Hematopoietic multipotent progenitor cell (in vitro differentiated cells): ENCODE data around the gene POU6F2. TPM values are rescaled to one million over a fixed set of nuclear protein-coding genes. Genes with fewer than 3 reads are reported as not detected.

Experiments used
- DNase-seq, 3 donors: peaks; one replicate each; pipeline ENCODE4 v3.0.0-alpha.2; 2011 to 2015; ENCODE audit warnings: low read depth in 2 of 3, low spot score in 2 of 3
- small RNA-seq: library from RNA; depleted of rRNA; stranded (forward); fragments of <200 nt; gene quantifications from one replicate; pipeline ENCODE3, GENCODE V24; 2012
- total RNA-seq: library from RNA; depleted of rRNA; stranded (reverse); fragments of >200 nt; gene quantifications from one replicate; pipeline ENCODE4 v1.2.3, GENCODE V29; 2012

Gene POU6F2
- total RNA-seq, 1 donor, result not detected

DNA sequence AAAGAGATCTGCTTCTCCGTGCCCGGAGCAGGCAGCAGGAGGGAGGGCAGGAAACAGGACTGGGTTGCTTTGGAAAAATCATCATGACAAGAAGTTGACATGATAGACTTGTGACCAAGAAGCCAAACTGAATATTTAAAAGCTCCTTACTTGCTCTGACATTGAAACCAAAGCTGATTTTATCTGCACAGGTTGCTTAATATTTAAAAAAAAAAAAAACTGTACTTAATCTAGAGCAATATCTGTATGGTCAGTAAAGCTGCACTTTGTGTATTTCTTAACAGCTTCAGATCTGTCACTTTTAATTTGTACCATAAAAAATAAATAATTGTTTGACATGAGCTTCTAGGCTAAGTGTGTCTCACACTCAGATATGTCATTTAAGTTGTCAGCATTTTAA is 490.6 kb downstream of the POU6F2 start:
- DNase-seq, result no peak

DNA sequence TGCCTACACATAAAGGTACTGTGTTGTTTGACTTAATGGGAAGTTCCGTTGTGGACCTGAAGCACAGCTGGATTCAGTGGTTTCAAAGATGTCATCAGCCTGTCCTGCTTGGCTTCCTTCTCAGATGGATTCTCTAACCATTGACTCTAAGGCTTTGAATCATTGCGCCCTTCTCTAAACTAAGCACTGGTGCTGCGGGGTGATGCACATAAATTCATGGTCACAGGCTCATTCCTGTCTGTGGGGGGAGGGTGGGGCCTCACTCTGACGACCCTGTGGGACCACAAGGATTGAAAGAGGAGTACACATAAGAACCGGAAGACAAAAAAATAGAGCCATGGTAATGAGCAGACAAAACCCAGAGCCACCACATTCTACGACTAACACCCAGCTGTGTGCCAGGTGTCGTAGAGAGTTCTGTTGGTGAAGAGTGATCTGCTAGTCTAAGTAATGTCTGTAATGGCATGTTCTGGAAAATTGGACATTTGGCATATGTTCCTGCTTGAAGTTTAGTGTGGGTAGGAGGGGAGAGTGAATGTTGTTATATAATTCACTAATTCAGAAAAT is 491.2 kb downstream of the POU6F2 start:
- no peak for DNase-seq

DNA sequence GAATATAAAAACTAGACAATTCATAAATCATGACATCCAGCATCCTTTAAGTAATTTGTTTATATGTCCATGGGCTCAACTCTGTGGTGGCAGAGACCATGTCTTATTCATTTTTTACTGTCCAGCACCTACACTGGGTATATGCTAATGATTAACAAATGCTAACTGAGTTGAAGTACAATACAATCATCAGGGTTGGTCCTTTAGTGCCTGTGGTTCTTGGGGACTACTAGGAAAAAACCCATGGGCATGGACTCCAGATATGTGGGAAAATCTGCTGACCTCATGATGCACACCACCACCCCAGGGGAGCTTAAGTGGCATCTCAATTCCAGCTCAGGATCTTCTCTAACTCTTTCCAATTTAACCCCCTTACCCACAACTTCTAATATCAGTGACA is 503.2 kb downstream of the POU6F2 start:
- no peak for DNase-seq

DNA sequence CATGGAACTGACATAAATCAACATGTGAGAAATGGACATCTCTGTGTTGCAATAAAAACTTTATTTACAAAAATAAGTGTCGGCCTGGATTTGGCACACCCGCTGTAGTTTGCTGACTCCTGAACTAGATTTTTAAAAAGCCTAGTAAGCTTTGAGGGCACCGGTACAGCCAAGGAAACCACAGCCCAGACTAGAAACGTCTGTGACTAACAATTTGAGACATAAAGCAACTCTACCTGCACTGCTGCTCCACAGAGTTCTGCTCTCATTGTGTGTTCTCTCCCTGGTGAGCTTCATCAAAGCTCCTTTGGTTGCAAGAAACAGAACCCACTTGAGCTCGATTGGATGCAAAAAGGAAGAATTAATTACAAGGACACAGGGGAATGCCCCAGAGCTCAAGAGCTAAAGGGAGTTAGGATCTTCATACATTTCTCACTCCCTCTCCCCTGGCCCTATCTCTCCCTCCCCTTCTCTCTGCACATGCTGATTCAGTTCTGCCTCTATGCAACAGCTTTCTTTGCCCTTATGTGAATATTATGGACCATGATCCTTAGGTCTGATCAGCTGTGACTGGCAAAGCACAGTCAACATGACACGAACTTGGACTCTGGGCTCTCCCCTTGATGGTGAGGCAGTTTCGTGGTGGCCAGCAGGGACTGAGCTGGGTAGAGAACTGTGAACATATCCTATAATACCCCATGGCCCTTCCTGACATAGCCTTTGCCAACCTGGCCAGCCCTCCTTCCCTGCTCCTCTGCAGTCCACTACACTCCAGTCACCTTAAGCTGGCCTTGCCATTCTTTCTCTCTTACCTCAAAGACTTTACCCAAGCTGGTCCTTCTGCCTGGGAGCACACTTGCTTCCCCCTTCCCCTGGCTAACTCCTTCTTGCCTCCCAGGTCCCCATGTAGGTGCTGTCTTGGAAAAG is 511.0 kb downstream of the POU6F2 start:
- DNase-seq, result peak in 2 of 3 donors; percentile 18 to 35

DNA sequence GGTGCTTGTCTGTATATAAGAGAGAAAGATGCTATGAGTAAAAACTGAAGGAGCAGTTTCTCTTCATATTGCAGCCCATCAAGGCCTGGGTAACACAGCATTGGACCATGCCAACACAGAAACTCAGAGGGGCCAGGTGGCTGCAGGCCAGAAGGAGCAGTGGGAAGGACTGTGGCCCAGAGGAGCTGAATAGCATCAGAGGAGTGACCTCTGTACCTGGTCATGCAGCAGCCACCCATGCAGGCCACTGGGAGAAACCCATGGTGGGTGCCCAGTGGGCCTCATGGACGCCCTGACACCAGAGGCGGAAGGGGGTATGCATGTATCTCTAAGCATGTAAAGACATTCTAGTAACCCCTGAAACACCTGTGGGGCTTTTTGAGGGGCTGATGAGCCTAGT is 512.6 kb downstream of the POU6F2 start:
- DNase-seq, result no peak

DNA sequence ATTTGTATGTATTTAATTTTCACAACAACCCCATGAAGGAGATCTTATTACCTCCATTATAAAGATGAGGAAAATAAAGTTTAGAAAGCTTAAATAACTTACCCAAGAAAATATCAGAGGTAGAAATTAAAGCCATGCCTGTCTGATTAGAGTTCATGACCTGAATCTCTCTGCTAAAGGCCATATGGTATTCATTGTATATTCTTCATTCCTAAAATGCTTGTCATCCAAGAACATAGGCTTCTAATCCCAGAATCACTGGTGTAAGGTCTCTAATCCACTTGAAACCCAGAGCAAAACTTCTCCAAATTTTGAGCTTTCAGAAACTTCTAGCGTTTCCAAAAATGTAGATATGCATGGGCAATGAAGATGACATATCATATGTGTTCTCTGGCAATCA is 516.2 kb downstream of the POU6F2 start:
- no peak for DNase-seq

DNA sequence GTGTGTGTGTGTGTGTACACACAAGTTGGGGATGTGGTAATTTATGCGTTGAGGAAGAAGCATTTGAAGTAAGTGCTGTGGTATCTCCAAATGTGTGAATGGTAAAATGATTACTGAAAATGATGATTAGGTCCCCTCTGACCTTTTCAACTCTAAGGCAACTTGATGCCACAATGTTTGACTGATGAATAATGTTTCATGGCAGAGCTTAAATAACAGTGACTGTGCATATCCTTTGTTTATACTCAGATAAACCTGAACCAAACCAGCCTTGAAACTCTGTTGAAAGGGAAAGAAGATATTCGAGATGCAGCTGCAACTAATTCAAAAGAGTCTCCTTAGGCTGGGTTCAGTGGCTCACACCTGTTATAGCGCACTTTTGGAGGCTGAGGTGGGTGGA is 523.6 kb downstream of the POU6F2 start:
- DNase-seq, result peak in 1 of 3 donors; percentile 19

DNA sequence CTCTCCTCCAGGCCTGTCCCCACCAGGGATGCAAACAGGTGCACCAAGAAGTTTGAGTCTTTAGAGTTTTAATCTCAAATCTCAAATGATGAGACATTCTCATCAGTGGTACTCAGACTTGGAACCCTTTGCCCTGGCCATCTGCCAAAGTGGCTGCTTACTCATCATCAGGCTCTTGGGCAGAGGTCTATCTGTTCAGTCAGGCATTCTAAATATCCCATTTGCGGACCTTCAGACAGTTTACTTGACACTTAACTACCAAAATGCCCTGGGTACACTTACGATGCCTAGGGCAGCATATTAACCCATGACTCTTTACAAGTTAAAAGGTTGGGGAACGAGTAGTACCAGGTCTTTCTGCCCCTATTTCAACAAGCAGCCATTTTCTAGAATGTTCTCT is 527.3 kb downstream of the POU6F2 start:
- DNase-seq, result peak in 2 of 3 donors; percentile 29 to 31

DNA sequence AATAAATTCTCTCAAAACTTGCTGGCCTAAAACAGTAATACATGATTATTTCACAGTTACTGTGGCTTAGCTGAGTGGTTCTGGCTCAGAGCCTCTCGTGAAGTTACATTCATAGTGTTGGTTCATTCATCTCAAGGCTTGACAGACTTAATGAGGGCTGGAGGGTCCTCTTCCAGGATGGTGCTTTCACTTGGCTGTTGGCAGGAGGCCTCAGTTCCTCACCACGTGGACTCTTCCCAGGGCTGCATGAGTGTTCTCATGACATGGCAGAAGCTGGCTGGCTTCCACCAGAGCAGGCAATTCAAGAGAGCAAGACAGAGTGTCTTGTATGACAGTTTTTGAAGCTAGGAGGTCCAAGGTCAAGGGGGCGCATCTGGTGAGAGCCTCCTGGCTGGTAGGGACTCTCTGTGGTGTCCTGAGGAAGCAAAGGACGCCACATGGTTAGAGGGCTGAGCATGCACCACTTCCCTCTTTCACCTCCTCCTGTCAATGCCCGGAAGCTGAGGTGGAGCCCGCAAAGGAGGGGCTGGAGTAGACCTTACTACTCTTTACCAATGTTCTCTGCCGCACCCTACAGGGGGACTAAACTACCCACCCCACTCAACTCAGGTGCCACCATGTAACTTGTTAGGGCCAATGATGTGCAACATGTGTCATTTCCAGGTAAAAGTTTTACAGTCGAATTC is 530.3 kb downstream of the POU6F2 start:
- DNase-seq, result peak in 2 of 3 donors; percentile 80 to 93

DNA sequence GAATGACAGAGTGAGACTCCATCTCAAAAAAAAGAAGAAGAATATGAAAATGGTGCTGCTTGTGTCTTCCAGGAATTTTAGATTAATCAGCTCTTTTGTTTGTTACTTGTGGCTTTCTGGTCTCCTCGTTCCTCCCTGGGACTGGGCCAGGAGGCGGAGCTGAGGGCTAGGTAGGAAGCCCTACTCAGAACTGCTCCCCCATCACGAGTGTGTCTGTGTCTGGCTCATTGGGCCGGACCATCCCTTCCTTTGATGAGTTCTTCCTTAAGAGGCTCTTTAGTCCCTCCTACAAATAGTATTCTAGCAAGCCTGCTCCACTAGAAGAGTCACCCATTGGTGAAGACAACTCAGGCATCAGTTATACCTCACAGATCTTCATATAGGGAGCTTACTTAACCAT is 531.7 kb downstream of the POU6F2 start:
- peak in 2 of 3 donors; percentile 53 to 55 for DNase-seq

DNA sequence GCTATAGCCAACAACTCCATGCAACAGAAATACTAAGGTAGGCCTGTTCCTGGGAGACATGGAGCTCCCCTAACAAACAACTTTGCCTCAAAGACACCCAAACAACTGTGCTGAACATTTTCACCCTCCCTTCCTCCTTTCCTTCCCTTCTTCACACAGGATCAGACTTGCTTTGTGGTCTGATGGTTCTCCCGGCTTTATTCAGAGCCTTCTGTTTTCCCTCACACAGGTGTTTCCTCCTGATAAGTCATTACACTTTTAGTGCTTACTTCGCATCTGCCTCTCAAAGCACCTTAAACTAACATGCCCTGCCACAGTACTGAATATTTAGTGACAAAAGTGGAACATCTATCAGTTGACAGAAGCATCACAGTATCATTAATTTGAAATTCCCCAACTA is 532.2 kb downstream of the POU6F2 start:
- DNase-seq, result peak in 2 of 3 donors; percentile 86 to 92

DNA sequence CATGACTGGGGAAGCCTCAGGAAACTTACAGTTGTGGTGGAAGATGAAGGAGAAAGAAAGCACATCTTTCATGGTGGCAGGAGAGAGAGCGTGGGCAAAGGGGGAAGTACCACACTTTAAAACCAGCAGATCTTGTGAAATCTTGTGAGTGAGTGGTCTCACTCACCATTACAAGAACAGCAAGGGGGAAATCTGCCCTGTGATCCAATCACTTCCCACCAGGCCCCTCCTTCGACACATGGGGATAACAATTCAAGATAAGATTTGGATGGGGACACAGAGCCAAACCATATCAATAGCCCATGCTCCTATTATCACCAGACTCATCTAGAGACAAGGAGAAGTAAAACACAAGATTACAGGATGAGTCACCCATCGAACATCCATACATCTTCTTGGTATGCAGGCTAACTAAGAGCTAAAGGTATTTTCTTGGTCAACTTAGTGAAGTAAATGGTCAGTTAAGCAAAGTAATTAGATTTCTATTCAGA is 533.2 kb downstream of the POU6F2 start:
- peak in 2 of 3 donors; percentile 35 to 48 for DNase-seq

DNA sequence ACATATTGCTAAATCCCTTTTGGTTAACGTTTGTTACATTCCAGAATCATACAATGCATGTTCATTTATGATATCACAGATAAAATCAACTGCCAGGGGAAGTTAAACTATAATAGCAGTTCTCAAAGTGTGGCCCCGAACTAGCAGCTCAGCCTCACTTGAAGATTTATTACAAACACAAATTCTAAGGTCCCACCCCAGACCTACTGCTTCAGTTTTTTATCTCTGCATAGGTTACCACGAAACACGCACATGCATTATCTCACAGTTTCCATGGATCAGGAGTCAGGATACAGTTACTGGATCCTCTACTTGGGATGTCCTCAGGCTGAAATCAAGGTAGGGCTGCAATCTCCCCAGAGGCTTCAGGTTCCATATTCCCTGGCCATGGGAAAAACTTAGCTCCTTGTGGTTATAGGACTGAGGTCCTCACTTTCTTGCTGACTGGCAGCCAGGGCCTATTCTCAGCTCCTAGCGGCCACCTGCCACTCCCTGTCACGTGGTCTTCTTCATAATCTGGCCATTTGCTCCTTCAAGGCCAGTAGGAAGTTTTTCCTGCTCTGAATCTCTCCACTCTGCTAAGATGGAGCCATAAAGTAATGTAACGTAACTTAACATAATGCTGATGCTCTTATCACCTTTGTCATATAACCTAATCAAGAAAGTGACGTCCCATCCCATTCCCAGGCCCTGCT is 538.0 kb downstream of the POU6F2 start:
- DNase-seq, result peak in 1 of 3 donors; percentile 51

DNA sequence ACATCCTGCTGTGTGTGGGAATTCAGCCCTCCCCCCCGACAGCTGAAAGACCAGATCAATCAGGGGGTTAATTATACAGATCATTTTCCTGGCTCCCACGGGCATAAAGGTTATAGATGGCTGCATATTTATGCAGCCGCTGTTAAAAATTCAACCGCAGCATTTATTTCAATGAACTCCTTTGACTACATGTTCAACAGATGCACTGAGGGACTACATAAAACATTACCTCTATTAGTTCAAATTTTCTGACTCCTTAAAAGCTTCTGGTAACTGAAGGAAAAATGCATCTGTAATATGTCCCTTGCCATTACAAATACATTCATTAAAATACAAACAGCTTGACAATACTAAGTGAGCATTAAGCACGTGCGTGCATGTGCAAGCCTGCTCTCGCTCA is 538.8 kb downstream of the POU6F2 start:
- no peak for DNase-seq

DNA sequence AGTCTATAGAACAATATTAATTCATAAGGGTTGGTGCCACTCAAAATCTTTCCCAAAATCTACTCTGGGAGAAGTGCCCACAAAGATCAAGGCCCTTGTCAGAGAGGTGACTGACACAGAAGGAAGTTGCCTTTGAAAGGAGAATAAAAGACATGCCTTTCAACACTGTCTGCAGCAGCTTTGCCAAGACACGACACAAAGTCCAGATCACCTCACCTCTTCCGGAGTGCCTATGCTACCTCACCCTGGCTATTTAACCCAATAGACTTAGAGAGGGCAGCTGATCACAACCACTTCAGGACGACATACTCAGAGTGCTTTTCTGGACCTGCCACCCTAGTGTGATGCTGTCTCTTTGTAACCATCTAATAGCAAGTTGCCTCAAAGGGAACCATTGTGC is 539.5 kb downstream of the POU6F2 start:
- DNase-seq, result no peak

Small RNA genes within 50 kb of the gene (small RNA-seq; reads per million reads assigned to genes)
- 1.0 reads per million, percentile 34 among the genes with 10 or more reads in this experiment for gene SNORA20B

Other genes with a start within 250 kb of the POU6F2 start
- gene VPS41, start 68.7 kb upstream of the POU6F2 start, total RNA-seq, result 25.0 TPM